H9 (cell line): ENCODE measurements around the gene B9D1. TPM values are rescaled to one million over a fixed set of nuclear protein-coding genes. Genes with fewer than 3 reads are reported as not detected.

ENCODE experiments used
- DNase-seq: peaks from one replicate; pipeline ENCODE4 v3.0.0-alpha.2; 2017
- H2AFZ ChIP-seq: one replicate; pipeline ENCODE4 v1.6.1; 2013; ENCODE audit warnings: mild to moderate bottlenecking, low read length, control low read depth, moderate library complexity
- H2AK5ac ChIP-seq: 2 replicates; pipeline ENCODE4 v1.6.1; 2013; ENCODE audit warnings: low read length, control low read depth, mixed read lengths; ENCODE audit not compliant: insufficient read length
- H2BK120ac ChIP-seq: one replicate; pipeline ENCODE4 v1.6.1; 2013; ENCODE audit warnings: low read depth, mild to moderate bottlenecking, low read length, control low read depth, inconsistent platforms; ENCODE audit not compliant: poor library complexity, severe bottlenecking
- H2BK12ac ChIP-seq: 2 replicates; pipeline ENCODE4 v1.6.1; 2013; ENCODE audit warnings: low read length, control low read depth, mixed read lengths, low read depth; ENCODE audit not compliant: insufficient read length
- H2BK15ac ChIP-seq: 2 replicates; pipeline ENCODE4 v1.6.1; 2013; ENCODE audit warnings: low read depth, low read length, control low read depth
- H2BK20ac ChIP-seq: one replicate; pipeline ENCODE4 v1.6.1; 2013; ENCODE audit warnings: low read depth, mild to moderate bottlenecking, low read length, control low read depth, inconsistent platforms; ENCODE audit not compliant: poor library complexity, severe bottlenecking
- H2BK5ac ChIP-seq: 2 replicates; pipeline ENCODE4 v1.6.1; 2013; ENCODE audit warnings: low read length, control low read depth, mixed read lengths; ENCODE audit not compliant: insufficient read length
- H3K14ac ChIP-seq: 2 replicates; pipeline ENCODE4 v1.6.1; 2013; ENCODE audit warnings: low read length, control low read depth; ENCODE audit not compliant: insufficient read depth
- H3K18ac ChIP-seq: 2 replicates; pipeline ENCODE4 v1.6.1; 2013; ENCODE audit warnings: low read depth, mild to moderate bottlenecking, mixed read lengths, low read length, control low read depth; ENCODE audit not compliant: insufficient read length
- H3K23ac ChIP-seq: 2 replicates; pipeline ENCODE4 v1.6.1; 2013; ENCODE audit warnings: low read length, control low read depth, mixed read lengths, low read depth; ENCODE audit not compliant: insufficient read length
- H3K23me2 ChIP-seq: 2 replicates; pipeline ENCODE4 v1.6.1; 2013; ENCODE audit warnings: low read depth, mild to moderate bottlenecking, mixed read lengths, low read length, control low read depth; ENCODE audit not compliant: insufficient read length, poor library complexity, severe bottlenecking
- H3K27ac ChIP-seq: 2 replicates; pipeline ENCODE4 v1.5.1; 2013; ENCODE audit warnings: low read length, control low read depth, mixed read lengths, low read depth; ENCODE audit not compliant: insufficient read length
- H3K27me3 ChIP-seq: 2 replicates; pipeline ENCODE4 v1.6.1; 2013; ENCODE audit warnings: low read length, control low read depth, inconsistent platforms; ENCODE audit not compliant: insufficient read depth
- H3K4ac ChIP-seq: 2 replicates; pipeline ENCODE4 v1.6.1; 2013; ENCODE audit warnings: low read depth, mild to moderate bottlenecking, control low read depth, inconsistent platforms, low read length, moderate library complexity
- H3K4me1 ChIP-seq: 2 replicates; pipeline ENCODE4 v1.6.1; 2013; ENCODE audit warnings: low read length, control low read depth, inconsistent platforms; ENCODE audit not compliant: insufficient read depth
- H3K4me2 ChIP-seq: 2 replicates; pipeline ENCODE4 v1.6.1; 2013; ENCODE audit warnings: low read length, control low read depth, mixed read lengths; ENCODE audit not compliant: insufficient read length, insufficient read depth
- H3K56ac ChIP-seq: 2 replicates; pipeline ENCODE4 v1.6.1; 2013; ENCODE audit warnings: low read depth, mild to moderate bottlenecking, mixed read lengths, low read length, control low read depth; ENCODE audit not compliant: insufficient read length
- H3K79me1 ChIP-seq: 2 replicates; pipeline ENCODE4 v1.6.1; 2013; ENCODE audit warnings: low read depth, mild to moderate bottlenecking, moderate library complexity, low read length, control low read depth, inconsistent platforms; ENCODE audit not compliant: insufficient read depth, poor library complexity, severe bottlenecking
- H3K79me2 ChIP-seq: 2 replicates; pipeline ENCODE4 v1.6.1; 2013; ENCODE audit warnings: low read length, control low read depth, inconsistent platforms; ENCODE audit not compliant: insufficient read depth
- H3K9ac ChIP-seq: 2 replicates; pipeline ENCODE4 v1.6.1; 2013; ENCODE audit warnings: low read length, control low read depth, mixed read lengths; ENCODE audit not compliant: insufficient read length; ENCODE audit errors: extremely low read depth
- H3K9me3 ChIP-seq: one replicate; pipeline ENCODE4 v1.6.1; 2013; ENCODE audit warnings: low read depth, low read length, inconsistent platforms; ENCODE audit not compliant: control insufficient read depth
- H3T11ph ChIP-seq: one replicate; pipeline ENCODE4 v1.6.1; 2013; ENCODE audit warnings: mild to moderate bottlenecking, low read length, control low read depth, inconsistent platforms
- H4K20me1 ChIP-seq: one replicate; pipeline ENCODE4 v1.6.1; 2013; ENCODE audit not compliant: control insufficient read depth, insufficient read length, insufficient read depth
- H4K5ac ChIP-seq: 2 replicates; pipeline ENCODE4 v1.6.1; 2013; ENCODE audit warnings: low read depth, mild to moderate bottlenecking, mixed read lengths, low read length, control low read depth; ENCODE audit not compliant: insufficient read length
- H4K8ac ChIP-seq: replicated peaks from 2 replicates; pipeline ENCODE4 v1.6.1; 2013; ENCODE audit warnings: low read length, control low read depth, mixed read lengths, low read depth; ENCODE audit not compliant: insufficient read length
- H4K91ac ChIP-seq: 2 replicates; pipeline ENCODE4 v1.6.1; 2013; ENCODE audit warnings: low read depth, mild to moderate bottlenecking, moderate library complexity, mixed read lengths, low read length, control low read depth; ENCODE audit not compliant: insufficient read length
- H3K27ac Mint-ChIP-seq, 3 experiments: 2 replicates in 2 of 3; 3 replicates in 1 of 3; pipeline ENCODE4 v1.8.0; 2020 to 2021; ENCODE audit warnings: mixed read lengths in 3 of 3, mild to moderate bottlenecking in 1 of 3, moderate library complexity in 1 of 3
- H3K27me3 Mint-ChIP-seq: 2 replicates; pipeline ENCODE4 v1.8.0; 2021; ENCODE audit warnings: low read depth, mild to moderate bottlenecking, moderate library complexity, mixed read lengths
- H3K36me3 Mint-ChIP-seq, 3 experiments: 2 replicates in 2 of 3; 3 replicates in 1 of 3; pipeline ENCODE4 v1.8.0; 2020 to 2021; ENCODE audit warnings: low read depth in 3 of 3, mixed read lengths in 3 of 3; ENCODE audit not compliant: insufficient read depth in 1 of 3
- H3K4me1 Mint-ChIP-seq, 2 experiments: 2 replicates each; pipeline ENCODE4 v1.8.0; 2020; ENCODE audit warnings: mixed read lengths in 2 of 2
- H3K4me3 Mint-ChIP-seq, 2 experiments: 2 replicates in 1 of 2; 3 replicates in 1 of 2; pipeline ENCODE4 v1.8.0; 2020 to 2021; ENCODE audit warnings: mild to moderate bottlenecking in 2 of 2, mixed read lengths in 2 of 2, moderate library complexity in 1 of 2
- H3K9me3 Mint-ChIP-seq, 2 experiments: 2 replicates in 1 of 2; 3 replicates in 1 of 2; pipeline ENCODE4 v1.8.0; 2020; ENCODE audit warnings: mild to moderate bottlenecking in 2 of 2, mixed read lengths in 2 of 2, moderate library complexity in 1 of 2
- CTCF ChIP-seq: fragments of 200-600 bp; sonication (generic); conservative IDR thresholded peaks from 3 replicates; pipeline ENCODE4 v1.8.0; 2021; ENCODE audit warnings: antibody characterized with exemption, mild to moderate bottlenecking
- WGBS: extraction: QIAGEN DNeasy Blood & Tissue Kit; methylation state at CpG from one replicate; pipeline ENCODE4 v1.1.7; 2013; ENCODE audit warnings: missing lambda C conversion rate, low lambda C conversion rate, mixed read lengths; ENCODE audit not compliant: insufficient read length; ENCODE audit errors: extremely low coverage; 5-methylcytosine and 5-hydroxymethylcytosine counted together
- total RNA-seq: library from RNA; stranded (reverse); gene quantifications from 2 replicates; pipeline ENCODE4 v1.2.1, GENCODE V29; 2021

Gene B9D1
- total RNA-seq, 1 experiment from 2014 or later, result 30.4 TPM

GRCh38 chr17:19309701-19310100, 52.8 kb downstream of the B9D1 start:
- peak overlapping the region in 1 of 3 experiments; percentile 10; a peak in 1 of 7 replicates for H3K27ac Mint-ChIP-seq
- peaks cover 14 to 56% (median 36%) of the 10 kb centered on the region in 3 experiments; a peak in 6 of 7 replicates for H3K36me3 Mint-ChIP-seq
- Histone ChIP-seq H2BK5ac (no peak overlapping the region), H3K79me1 (no peaks in the 10 kb centered on the region), H2BK120ac (no peak overlapping the region), H2BK15ac (no peak overlapping the region), H3K18ac (no peak overlapping the region), H3K9me3 (no peaks in the 10 kb centered on the region), H4K8ac (no peak overlapping the region), H2AFZ (no peak overlapping the region), H3T11ph (no peak overlapping the region), H2AK5ac (no peak overlapping the region), H3K23me2 (no peaks in the 10 kb centered on the region), H3K14ac (no peak overlapping the region), H2BK20ac (no peak overlapping the region), H3K23ac (no peak overlapping the region), H4K5ac (no peak overlapping the region), H4K91ac (no peak overlapping the region), H3K4me2 (no peak overlapping the region), H3K4ac (no peak overlapping the region), H4K20me1 (peaks cover 2% of the 10 kb centered on the region), H3K27me3 (no peaks in the 10 kb centered on the region), H3K27ac (no peak overlapping the region), H3K79me2 (no peaks in the 10 kb centered on the region), H2BK12ac (no peak overlapping the region), H3K56ac (no peak overlapping the region), H3K9ac (no peak overlapping the region), H3K4me1 (no peaks in the 10 kb centered on the region; the same call in 1 of the 2 replicates)
- H3K9me3 Mint-ChIP-seq, result no peaks in the 10 kb centered on the region
- TF ChIP-seq CTCF, result no peak
- H3K4me3 Mint-ChIP-seq, result no peak overlapping the region
- DNase-seq, result peak; percentile 32
- no peaks in the 10 kb centered on the region for H3K27me3 Mint-ChIP-seq
- H3K4me1 Mint-ChIP-seq, result peaks cover 7 to 14% of the 10 kb centered on the region in 2 experiments
- WGBS, result no CpG with 5 or more reads among the region's 5 CpGs
